Left ventricle myocardium inferior (tissue), 1 donor: ENCODE results near the gene CDC14A. TPM values are rescaled to one million over a fixed set of nuclear protein-coding genes. Genes with fewer than 3 reads are reported as not detected.

Experiments
- DNase-seq: peaks from one replicate; pipeline ENCODE4 v3.0.0-alpha.2; 2020
- H3K27ac ChIP-seq: fragments of 200-600 bp; replicated peaks from 2 replicates; pipeline ENCODE4 v1.8.0; 2021
- H3K27me3 ChIP-seq: fragments of 200-600 bp; 2 replicates; pipeline ENCODE4 v1.8.0; 2021; ENCODE audit warnings: low read depth
- H3K36me3 ChIP-seq: fragments of 200-600 bp; 2 replicates; pipeline ENCODE4 v1.8.0; 2021
- H3K4me1 ChIP-seq: fragments of 200-600 bp; 2 replicates; pipeline ENCODE4 v1.8.0; 2021
- H3K4me3 ChIP-seq: fragments of 200-600 bp; 2 replicates; pipeline ENCODE4 v1.8.0; 2021; ENCODE audit warnings: mild to moderate bottlenecking, moderate library complexity
- H3K9me3 ChIP-seq: fragments of 200-600 bp; replicated peaks from 2 replicates; pipeline ENCODE4 v1.8.0; 2021
- CTCF ChIP-seq: fragments of 200-600 bp; IDR thresholded peaks from 2 replicates; pipeline ENCODE4 v1.8.0; 2021; ENCODE audit warnings: antibody characterized with exemption, mild to moderate bottlenecking, borderline replicate concordance
- intact Hi-C: fragments of 100-400 bp; cut with micrococcal nuclease; formaldehyde crosslinking; loops from one replicate; pipeline ENCODE4 v1.11.0; 2022
- long read RNA-seq: library from polyadenylated mRNA; unstranded; transcript quantifications from one replicate; pipeline ENCODE4 v2.0.0, GENCODE V29; 2021
- total RNA-seq: library from RNA; stranded (reverse); fragmentation: NEBNext Ultra II Directional; extraction: Animal tissue kit (Norgen Biotek cat#: 25700); gene quantifications from one replicate; pipeline ENCODE4 v1.2.1, GENCODE V29; 2021
- donor health status: DM: no; HTN: yes; CAD: no; lungs with severe emphysema.

Gene CDC14A
- total RNA-seq: 2.4 TPM
- long read RNA-seq: 0 reads

- DNase-seq: peak; percentile 91
- Histone ChIP-seq H3K36me3 (no peaks in the 10 kb centered on the region), H3K9me3 (no peaks in the 10 kb centered on the region), H3K27me3 (no peaks in the 10 kb centered on the region), H3K27ac (peak within 1 kb of the TSS; percentile 95), H3K4me3 (peak within 1 kb of the TSS; percentile 98), H3K4me1 (peaks cover 58% of the 10 kb centered on the region)
- no peak for TF ChIP-seq CTCF
- intact Hi-C loops: loop anchor here (10.0 kb wide), 1 partner anchor 92 kb away; no protein-coding TSS in a partner anchor
Measured at GRCh38 chr1:100352267-100353070, at the start of gene CDC14A. CDC14A (plus strand) TSS chr1:100352506; CDS start chr1:100352955, 449 bp downstream.

GRCh38 chr1:100302739-100303138 is 49.6 kb upstream of the CDC14A start:
- H3K27me3 ChIP-seq: no peaks in the 10 kb centered on the region
- no peak overlapping the region for H3K4me3 ChIP-seq
- H3K4me1 ChIP-seq: no peaks in the 10 kb centered on the region
- H3K9me3 ChIP-seq: no peaks in the 10 kb centered on the region
- no peak for TF ChIP-seq CTCF
- intact Hi-C loops: no loop called here
- no peaks in the 10 kb centered on the region for H3K36me3 ChIP-seq
- DNase-seq: no peak
- H3K27ac ChIP-seq: no peak overlapping the region

GRCh38 chr1:100304227-100304626 is 48.1 kb upstream of the CDC14A start:
- TF ChIP-seq CTCF: no peak
- no peaks in the 10 kb centered on the region for H3K27me3 ChIP-seq
- no peaks in the 10 kb centered on the region for H3K36me3 ChIP-seq
- DNase-seq: no peak
- intact Hi-C loops: no loop called here
- H3K9me3 ChIP-seq: no peaks in the 10 kb centered on the region
- no peaks in the 10 kb centered on the region for H3K4me1 ChIP-seq
- H3K4me3 ChIP-seq: no peak overlapping the region
- H3K27ac ChIP-seq: no peak overlapping the region

GRCh38 chr1:100304921-100305320 is 47.4 kb upstream of the CDC14A start:
- intact Hi-C loops: no loop called here
- no peak for TF ChIP-seq CTCF

GRCh38 chr1:100305954-100306353 is 46.4 kb upstream of the CDC14A start:
- TF ChIP-seq CTCF: no peak
- H3K4me1 ChIP-seq: no peaks in the 10 kb centered on the region
- no peaks in the 10 kb centered on the region for H3K36me3 ChIP-seq
- no peaks in the 10 kb centered on the region for H3K27me3 ChIP-seq
- peaks cover 9% of the 10 kb centered on the region for H3K9me3 ChIP-seq
- no peak for DNase-seq
- H3K4me3 ChIP-seq: no peak overlapping the region
- intact Hi-C loops: no loop called here
- no peak overlapping the region for H3K27ac ChIP-seq

More at GRCh38 chr1:100304921-100305320, 47.4 kb upstream of the CDC14A start:
- no peaks in the 10 kb centered on the region for H3K27me3 ChIP-seq
- H3K4me3 ChIP-seq: no peak overlapping the region
- no peak for DNase-seq
- peaks cover 5% of the 10 kb centered on the region for H3K9me3 ChIP-seq
- no peaks in the 10 kb centered on the region for H3K36me3 ChIP-seq
- no peaks in the 10 kb centered on the region for H3K4me1 ChIP-seq
- H3K27ac ChIP-seq: no peak overlapping the region
